Measurements from ENCODE around the gene VOPP1.
"Not testable (repeated sequence)": the region's sequence is repeated elsewhere in the genome, so short reads cannot be mapped to it uniquely, and the experiment has no call there.

- TF ChIP-seq CTCF (IDR thresholded peaks at IDR 0.05; ENCODE audit: extremely low read depth in 1 of 2, insufficient read depth in 1 of 2, low read depth in 1 of 2, low read length in 2 of 2); EZH2 (IDR thresholded peaks at IDR 0.05; ENCODE audit: borderline replicate concordance, low read depth, low read length, severe bottlenecking); POLR2A (IDR thresholded peaks at IDR 0.05; ENCODE audit: low read depth, low read length); MYC (IDR thresholded peaks at IDR 0.05; ENCODE audit: low read depth, low read length); POLR2AphosphoS5 (IDR thresholded peaks at IDR 0.05; ENCODE audit: insufficient read depth, low read depth, low read length); MAX (IDR thresholded peaks at IDR 0.05; ENCODE audit: insufficient read depth, insufficient read length); GATA2 (IDR thresholded peaks at IDR 0.05; ENCODE audit: insufficient read depth, insufficient read length, low read depth, low read length): not testable (repeated sequence)
These were observed 33.4 kb upstream of the VOPP1 start for GRCh38 chr7:55605661-55606060.
